Spleen (tissue), 11 donors: ENCODE results near the gene MACROD2. TPM values are rescaled to one million over a fixed set of nuclear protein-coding genes. Genes with fewer than 3 reads are reported as not detected.

Experiments
- DNase-seq: peaks from one replicate; pipeline ENCODE4 v3.0.0-alpha.2; 2020
- H3K27ac ChIP-seq, 8 donors: fragments of 200-600 bp; sonication (generic) in 7 of 8; 1 replicate in 4 of 8; 2 replicates in 4 of 8; pipeline versions ENCODE4 v1.5.0 to v1.8.0; 2016 to 2021; ENCODE audit warnings: inconsistent platforms in 4 of 8, mild to moderate bottlenecking in 4 of 8, moderate library complexity in 1 of 8
- H3K27me3 ChIP-seq, 7 donors: fragments of 200-600 bp; sonication (generic) in 6 of 7; replicated peaks in 1 of 7; 1 replicate in 4 of 7; 2 replicates in 3 of 7; pipeline versions ENCODE4 v1.5.0 to v1.8.0; 2016 to 2021; ENCODE audit warnings: inconsistent platforms in 3 of 7, mild to moderate bottlenecking in 1 of 7
- H3K36me3 ChIP-seq, 6 donors: fragments of 200-600 bp; sonication (generic) in 5 of 6; 1 replicate in 4 of 6; 2 replicates in 2 of 6; pipeline versions ENCODE4 v1.5.0 to v1.8.0; 2016 to 2021; ENCODE audit warnings: inconsistent platforms in 2 of 6
- H3K4me1 ChIP-seq, 6 donors: fragments of 200-600 bp; sonication (generic) in 5 of 6; 1 replicate in 3 of 6; 2 replicates in 3 of 6; pipeline versions ENCODE4 v1.5.0 to v1.8.0; 2016 to 2021; ENCODE audit warnings: inconsistent platforms in 3 of 6
- H3K4me3 ChIP-seq, 8 donors: fragments of 200-600 bp; sonication (generic) in 7 of 8; 1 replicate in 4 of 8; 2 replicates in 4 of 8; pipeline versions ENCODE4 v1.5.0 to v1.8.0; 2016 to 2021; ENCODE audit warnings: inconsistent platforms in 4 of 8, mild to moderate bottlenecking in 4 of 8, moderate library complexity in 2 of 8
- H3K9me3 ChIP-seq, 8 donors: fragments of 200-600 bp; sonication (generic) in 7 of 8; 1 replicate in 4 of 8; 2 replicates in 4 of 8; pipeline versions ENCODE4 v1.5.0 to v1.8.0; 2016 to 2021; ENCODE audit warnings: inconsistent platforms in 4 of 8
- POLR2A ChIP-seq, 3 donors: fragments of 450-650 bp; IDR thresholded peaks; one replicate each; pipeline ENCODE4 v1.5.1; 2017; ENCODE audit warnings: antibody characterized with exemption in 3 of 3, mild to moderate bottlenecking in 1 of 3
- POLR2AphosphoS5 ChIP-seq, 3 donors: sonication (generic); formaldehyde crosslinking; IDR thresholded peaks; one replicate each; pipeline ENCODE4 v1.5.1; 2017; ENCODE audit warnings: antibody characterized with exemption in 3 of 3
- WGBS, 5 donors: extraction: QIAGEN DNeasy Blood & Tissue Kit in 3 of 5; methylation state at CpG; one replicate each; pipeline versions ENCODE4 v1.1.5 to v1.1.7; 2013 to 2018; 5-methylcytosine and 5-hydroxymethylcytosine counted together
- intact Hi-C: fragments of 100-400 bp; cut with DNase I; formaldehyde crosslinking; loops from one replicate; pipeline ENCODE4 v1.15.0; 2023; ENCODE audit warnings: low total_unique reads
- polyA plus RNA-seq, 3 donors: library from polyadenylated mRNA; stranded (reverse); fragments of 200-250 nt; gene quantifications; one replicate each; pipeline ENCODE4 v1.2.1, GENCODE V29; 2013
- total RNA-seq, 7 donors: library from RNA; depleted of rRNA in 3 of 7; stranded (reverse); fragments of >200 nt in 3 of 7; fragmentation: NEBNext Ultra II Directional in 4 of 7; extraction: Animal tissue kit (Norgen Biotek cat#: 25700) in 4 of 7; gene quantifications; one replicate each; pipeline versions ENCODE4 v1.1.0 to v1.2.1, GENCODE V29; 2016 to 2021
- TF ChIP-seq, protein P1 (sequence below), 11 experiments: fragments of 200-600 bp in 7 of 11; fragments of 450-650 bp in 4 of 11; sonication (generic) in 4 of 11; IDR thresholded peaks in 8 of 11; conservative IDR thresholded peaks in 3 of 11; 1 replicate in 7 of 11; 2 replicates in 4 of 11; pipeline versions ENCODE4 v1.4.0 to v1.8.0; 2016 to 2021; ENCODE audit warnings: antibody characterized with exemption in 11 of 11, inconsistent platforms in 4 of 11, mild to moderate bottlenecking in 1 of 11
- donor health status: healthy with polysubstance abuse.
- donor health status: DM: no; HTN: no; CAD: no; lungs with moderate emphysema.
- donor health status: DM: no; HTN: no; CAD: no.
- donor health status: Bipolar disorder and iron deficiency.
- donor health status: healthy.
- donor health status: DM: no; HTN: no; CAD: no.
- donor health status: DM: yes; HTN: yes; CAD: no.

Gene MACROD2
- total and polyA plus RNA-seq, 10 donors = 1.5 to 4.7 (median 3.4) TPM

DNA sequence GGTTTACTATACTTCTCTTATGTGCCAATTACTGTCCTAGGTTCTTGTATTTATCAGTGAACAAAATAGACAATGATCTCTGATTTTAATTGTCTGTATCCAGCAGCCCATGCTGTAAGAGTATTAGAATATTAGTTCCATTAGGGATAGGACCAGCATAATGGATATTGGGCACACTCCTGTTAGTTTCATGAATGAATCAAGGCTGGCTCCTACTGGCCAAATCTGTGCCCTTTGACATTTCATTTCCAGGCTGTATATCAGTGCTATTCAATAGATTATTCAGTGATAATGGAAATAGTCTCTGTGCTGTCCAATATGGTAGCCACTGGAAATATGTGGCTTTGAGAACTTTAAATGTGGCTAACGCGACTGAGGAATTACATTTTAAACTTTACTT lies 1350.0 kb downstream of the MACROD2 start:
- no peak for DNase-seq
- Histone ChIP-seq H3K4me1 (no peaks in the 10 kb centered on the region), H3K36me3 (no peaks in the 10 kb centered on the region), H3K27ac (no peak overlapping the region), H3K9me3 (peaks cover 0 to 6% (median 0%) of the 10 kb centered on the region in 8 donors), H3K4me3 (no peak overlapping the region), H3K27me3 (no peaks in the 10 kb centered on the region)
- intact Hi-C loops = no loop called here
- TF ChIP-seq POLR2AphosphoS5 (IDR thresholded peaks at IDR 0.05) = no peak
- 94 to 95% (median 95%) methylated on average over 2 of the region's 2 CpGs for WGBS, 5 donors

DNA sequence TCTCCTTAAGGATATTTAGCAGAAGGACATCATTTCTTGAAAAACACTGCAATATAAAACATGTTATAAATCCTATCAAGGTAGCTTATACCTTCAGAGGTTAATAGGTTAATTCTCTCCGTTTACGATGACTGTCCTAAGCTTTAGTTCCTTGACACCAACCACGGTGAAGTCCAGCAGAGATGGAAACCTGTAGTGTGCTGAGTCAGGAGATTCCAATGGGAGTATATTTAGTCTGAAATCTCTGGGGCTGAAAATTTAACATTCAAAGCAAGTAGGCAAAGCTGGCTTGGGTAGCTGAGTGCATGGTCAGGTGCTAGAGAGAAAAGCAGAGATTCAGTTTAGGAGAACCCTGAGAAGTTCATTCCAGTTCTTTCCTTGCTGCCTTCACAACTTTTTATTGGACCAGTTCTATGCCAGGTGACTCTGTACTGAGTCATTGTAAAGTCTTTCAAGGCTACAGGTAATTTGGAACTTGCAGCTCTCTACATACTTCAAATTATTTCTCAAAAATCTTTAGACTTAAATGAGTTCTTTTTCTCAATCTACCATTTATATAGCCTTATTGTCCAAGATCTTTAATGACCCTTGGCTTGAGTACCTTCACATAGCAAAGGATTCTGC lies 1351.5 kb downstream of the MACROD2 start:
- no peak overlapping the region for H3K27ac ChIP-seq
- H3K9me3 ChIP-seq = peaks cover 0 to 6% (median 0%) of the 10 kb centered on the region in 8 donors
- no peaks in the 10 kb centered on the region for H3K4me1 ChIP-seq
- WGBS, 5 donors = 77 to 94% (median 91%) methylated on average over 3 of the region's 3 CpGs
- H3K36me3 ChIP-seq = no peaks in the 10 kb centered on the region
- H3K4me3 ChIP-seq = no peak overlapping the region
- intact Hi-C loops = no loop called here
- no peaks in the 10 kb centered on the region for H3K27me3 ChIP-seq
- TF ChIP-seq POLR2A (IDR thresholded peaks at IDR 0.05) (no peak), POLR2AphosphoS5 (IDR thresholded peaks at IDR 0.05) (no peak)
- TF ChIP-seq, protein P1, sequence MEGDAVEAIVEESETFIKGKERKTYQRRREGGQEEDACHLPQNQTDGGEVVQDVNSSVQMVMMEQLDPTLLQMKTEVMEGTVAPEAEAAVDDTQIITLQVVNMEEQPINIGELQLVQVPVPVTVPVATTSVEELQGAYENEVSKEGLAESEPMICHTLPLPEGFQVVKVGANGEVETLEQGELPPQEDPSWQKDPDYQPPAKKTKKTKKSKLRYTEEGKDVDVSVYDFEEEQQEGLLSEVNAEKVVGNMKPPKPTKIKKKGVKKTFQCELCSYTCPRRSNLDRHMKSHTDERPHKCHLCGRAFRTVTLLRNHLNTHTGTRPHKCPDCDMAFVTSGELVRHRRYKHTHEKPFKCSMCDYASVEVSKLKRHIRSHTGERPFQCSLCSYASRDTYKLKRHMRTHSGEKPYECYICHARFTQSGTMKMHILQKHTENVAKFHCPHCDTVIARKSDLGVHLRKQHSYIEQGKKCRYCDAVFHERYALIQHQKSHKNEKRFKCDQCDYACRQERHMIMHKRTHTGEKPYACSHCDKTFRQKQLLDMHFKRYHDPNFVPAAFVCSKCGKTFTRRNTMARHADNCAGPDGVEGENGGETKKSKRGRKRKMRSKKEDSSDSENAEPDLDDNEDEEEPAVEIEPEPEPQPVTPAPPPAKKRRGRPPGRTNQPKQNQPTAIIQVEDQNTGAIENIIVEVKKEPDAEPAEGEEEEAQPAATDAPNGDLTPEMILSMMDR (IDR thresholded peaks at IDR 0.05 in 8 of 11, conservative IDR thresholded peaks at IDR 0.05 in 3 of 11) = no peak
- no peak for DNase-seq

DNA sequence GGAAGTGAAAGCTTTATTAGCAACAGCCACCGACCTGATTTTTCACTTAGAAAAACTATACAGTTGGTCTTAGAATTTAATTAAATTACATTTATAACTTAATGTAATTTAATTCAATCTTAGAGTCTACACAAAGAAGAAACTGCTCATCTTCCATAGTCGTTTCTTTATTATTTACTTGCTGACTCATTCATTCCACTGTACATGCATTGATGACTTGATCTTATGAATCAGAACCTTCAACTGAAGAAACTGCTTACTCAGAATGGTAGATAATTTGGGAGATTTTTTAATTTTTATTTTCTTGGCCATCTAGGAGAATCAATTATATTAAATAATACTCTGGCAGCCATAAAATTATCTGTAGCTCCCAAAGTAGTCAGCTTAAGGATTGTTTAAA lies 1363.7 kb downstream of the MACROD2 start:
- no peak for TF ChIP-seq POLR2A (IDR thresholded peaks at IDR 0.05)
- TF ChIP-seq POLR2AphosphoS5 (IDR thresholded peaks at IDR 0.05) = no peak
- TF ChIP-seq, protein P1 (IDR thresholded peaks at IDR 0.05 in 8 of 11, conservative IDR thresholded peaks at IDR 0.05 in 3 of 11) = no peak
- WGBS, 5 donors = 73 to 87% (median 77%) methylated on average over 2 of the region's 2 CpGs
- H3K4me3 ChIP-seq = no peak overlapping the region
- H3K9me3 ChIP-seq = peaks cover 0 to 6% (median 0%) of the 10 kb centered on the region in 8 donors
- no peak for DNase-seq
- H3K36me3 ChIP-seq = no peaks in the 10 kb centered on the region
- intact Hi-C loops = no loop called here
- H3K4me1 ChIP-seq = no peaks in the 10 kb centered on the region
- no peak overlapping the region for H3K27ac ChIP-seq
- no peaks in the 10 kb centered on the region for H3K27me3 ChIP-seq

DNA sequence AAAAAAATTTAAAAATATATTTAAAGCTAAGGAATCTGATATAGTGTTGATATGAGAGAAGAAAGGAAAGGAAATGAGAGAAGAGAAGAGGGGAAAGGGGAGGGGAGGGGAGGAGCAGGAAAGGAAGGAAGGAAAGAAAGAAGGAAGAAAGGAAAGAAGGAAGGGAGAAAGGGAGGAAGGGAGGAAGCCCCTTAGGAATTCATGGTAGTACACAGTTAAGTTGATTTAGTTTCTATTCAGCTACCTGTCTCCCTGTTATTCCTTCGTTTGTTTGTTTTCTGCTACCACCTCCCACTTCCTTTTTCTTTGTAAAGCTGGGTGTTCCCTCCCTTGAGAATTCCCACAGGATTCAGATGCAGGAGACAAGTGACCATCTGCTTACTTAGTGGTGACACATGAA lies 1367.5 kb downstream of the MACROD2 start:
- no peak for TF ChIP-seq POLR2AphosphoS5 (IDR thresholded peaks at IDR 0.05)
- TF ChIP-seq, protein P1 (IDR thresholded peaks at IDR 0.05 in 8 of 11, conservative IDR thresholded peaks at IDR 0.05 in 3 of 11) = no peak
- no peak for TF ChIP-seq POLR2A (IDR thresholded peaks at IDR 0.05)
- no peaks in the 10 kb centered on the region for H3K9me3 ChIP-seq
- H3K4me1 ChIP-seq = no peaks in the 10 kb centered on the region
- DNase-seq = no peak
- intact Hi-C loops = no loop called here
- H3K27me3 ChIP-seq = no peaks in the 10 kb centered on the region
- no peak overlapping the region for H3K27ac ChIP-seq
- H3K4me3 ChIP-seq = no peak overlapping the region
- H3K36me3 ChIP-seq = no peaks in the 10 kb centered on the region
- 26 to 53% (median 42%) methylated on average over 1 of the region's 1 CpG for WGBS, 5 donors
